A549 (cell line): ENCODE measurements around the gene FKBP2.

Source experiments
- EP300 ChIP-seq, 2 experiments: fragments of >200 bp; sonication (Bioruptor Twin); formaldehyde crosslinking; IDR thresholded peaks; 2 replicates in 1 of 2; 3 replicates in 1 of 2; pipeline ENCODE4 v1.6.1; 2016 to 2017
- POLR2A ChIP-seq: IDR thresholded peaks from 2 replicates; pipeline ENCODE4 v1.6.1; 2012; ENCODE audit warnings: mild to moderate bottlenecking, low read length
- ZFP36 ChIP-seq: fragments of 450-650 bp; IDR thresholded peaks from 2 replicates; pipeline ENCODE4 v1.6.1; 2014; ENCODE audit warnings: borderline replicate concordance; ENCODE audit not compliant: partially characterized antibody
- TF ChIP-seq, protein P1 (sequence below): fragments of >200 bp; sonication (Bioruptor Twin); formaldehyde crosslinking; IDR thresholded peaks from 3 replicates; pipeline ENCODE4 v1.5.1; 2016
- TF ChIP-seq, protein P2 (sequence below): IDR thresholded peaks from 2 replicates; pipeline ENCODE4 v1.6.1; 2012; ENCODE audit warnings: low read depth, borderline replicate concordance
- TF ChIP-seq, protein P3 (sequence below): fragments of 450-650 bp; IDR thresholded peaks from 2 replicates; pipeline ENCODE4 v1.6.1; 2014; ENCODE audit warnings: antibody characterized with exemption

DNA sequence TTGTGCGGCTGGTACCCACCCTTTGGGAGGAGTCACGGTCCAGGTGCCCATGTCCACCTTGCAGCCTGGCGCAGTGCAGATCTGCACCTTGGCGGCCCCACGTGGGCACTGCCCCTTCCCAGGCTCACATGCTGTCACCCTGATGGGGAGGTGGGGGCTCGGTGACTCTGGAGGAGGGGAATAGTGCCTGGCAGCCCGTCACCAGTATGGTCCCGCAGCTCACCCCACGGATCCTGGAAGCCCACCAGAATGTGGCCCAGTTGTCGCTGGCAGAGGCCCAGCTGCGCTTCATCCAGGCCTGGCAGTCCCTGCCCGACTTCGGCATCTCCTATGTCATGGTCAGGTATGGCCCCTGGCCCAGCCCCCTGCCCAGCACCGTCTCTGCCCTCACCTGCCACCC is 20.1 kb upstream of the FKBP2 start:
- TF ChIP-seq POLR2A (no peak), EP300 (IDR thresholded peaks at IDR 0.05) (no peak), ZFP36 (no peak)
- TF ChIP-seq, protein P1, sequence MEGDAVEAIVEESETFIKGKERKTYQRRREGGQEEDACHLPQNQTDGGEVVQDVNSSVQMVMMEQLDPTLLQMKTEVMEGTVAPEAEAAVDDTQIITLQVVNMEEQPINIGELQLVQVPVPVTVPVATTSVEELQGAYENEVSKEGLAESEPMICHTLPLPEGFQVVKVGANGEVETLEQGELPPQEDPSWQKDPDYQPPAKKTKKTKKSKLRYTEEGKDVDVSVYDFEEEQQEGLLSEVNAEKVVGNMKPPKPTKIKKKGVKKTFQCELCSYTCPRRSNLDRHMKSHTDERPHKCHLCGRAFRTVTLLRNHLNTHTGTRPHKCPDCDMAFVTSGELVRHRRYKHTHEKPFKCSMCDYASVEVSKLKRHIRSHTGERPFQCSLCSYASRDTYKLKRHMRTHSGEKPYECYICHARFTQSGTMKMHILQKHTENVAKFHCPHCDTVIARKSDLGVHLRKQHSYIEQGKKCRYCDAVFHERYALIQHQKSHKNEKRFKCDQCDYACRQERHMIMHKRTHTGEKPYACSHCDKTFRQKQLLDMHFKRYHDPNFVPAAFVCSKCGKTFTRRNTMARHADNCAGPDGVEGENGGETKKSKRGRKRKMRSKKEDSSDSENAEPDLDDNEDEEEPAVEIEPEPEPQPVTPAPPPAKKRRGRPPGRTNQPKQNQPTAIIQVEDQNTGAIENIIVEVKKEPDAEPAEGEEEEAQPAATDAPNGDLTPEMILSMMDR: no peak
- TF ChIP-seq, protein P2, sequence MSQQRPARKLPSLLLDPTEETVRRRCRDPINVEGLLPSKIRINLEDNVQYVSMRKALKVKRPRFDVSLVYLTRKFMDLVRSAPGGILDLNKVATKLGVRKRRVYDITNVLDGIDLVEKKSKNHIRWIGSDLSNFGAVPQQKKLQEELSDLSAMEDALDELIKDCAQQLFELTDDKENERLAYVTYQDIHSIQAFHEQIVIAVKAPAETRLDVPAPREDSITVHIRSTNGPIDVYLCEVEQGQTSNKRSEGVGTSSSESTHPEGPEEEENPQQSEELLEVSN: no peak
- TF ChIP-seq, protein P3, sequence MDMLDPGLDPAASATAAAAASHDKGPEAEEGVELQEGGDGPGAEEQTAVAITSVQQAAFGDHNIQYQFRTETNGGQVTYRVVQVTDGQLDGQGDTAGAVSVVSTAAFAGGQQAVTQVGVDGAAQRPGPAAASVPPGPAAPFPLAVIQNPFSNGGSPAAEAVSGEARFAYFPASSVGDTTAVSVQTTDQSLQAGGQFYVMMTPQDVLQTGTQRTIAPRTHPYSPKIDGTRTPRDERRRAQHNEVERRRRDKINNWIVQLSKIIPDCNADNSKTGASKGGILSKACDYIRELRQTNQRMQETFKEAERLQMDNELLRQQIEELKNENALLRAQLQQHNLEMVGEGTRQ: no peak
